HepG2 (cell line): ENCODE data around the gene SLC44A4. TPM values are rescaled to one million over a fixed set of nuclear protein-coding genes. Genes with fewer than 3 reads are reported as not detected.
A peak's percentile ranks its signal among the peaks of the same experiment; 100 is the strongest.

Experiments
- ATAC-seq: fragments of 200-7000 bp; cut with Tn5 transposase; 3 replicates; pipeline ENCODE4 v1.9.1; 2020; ENCODE audit warnings: mild to moderate bottlenecking, moderate library complexity
- BruUV-seq: library from RNA; stranded (reverse); fragments of 400-500 nt; replicated peaks from 2 replicates; lab custom pipeline; 2021; lab: Mats Ljungman, UMichigan
- CTCF ChIA-PET: fragments of 300-600 bp; formaldehyde crosslinking; extraction: SDS; loops from one replicate; lab custom pipeline; 2021; ENCODE audit warnings: low total read pairs, inconsistent platforms, low intra/inter-chr PET ratio; lab: Yijun Ruan, JAX
- POLR2A ChIA-PET: fragments of 350-600 bp; sonication (Branson Sonifier 250); formaldehyde crosslinking; loops from one replicate; lab custom pipeline; 2020; ENCODE audit warnings: antibody characterized with exemption, inconsistent platforms; lab: Yijun Ruan, JAX
- DNase-seq: peaks from one replicate; pipeline ENCODE4 v3.0.0-alpha.2; 2015; ENCODE audit warnings: low spot score
- FAIRE-seq: peaks from 3 replicates; lab custom pipeline; 2011; peaks lifted over from hg19 to GRCh38; lab: Jason Lieb, UNC
- H2AFZ ChIP-seq: one replicate; pipeline ENCODE4 v1.6.1; 2011; ENCODE audit warnings: low read length, inconsistent platforms
- H3K27ac ChIP-seq: fragments of 300-600 bp; 3 replicates; pipeline ENCODE4 v1.8.0; 2011; ENCODE audit warnings: mixed run types, mild to moderate bottlenecking, mixed read lengths, low read length, inconsistent platforms; ENCODE audit not compliant: insufficient read depth; ENCODE audit errors: extremely low read length
- H3K27me3 ChIP-seq, 2 experiments: fragments of 200-600 bp in 1 of 2; 2 replicates in 1 of 2; 3 replicates in 1 of 2; pipeline versions ENCODE4 v1.6.0 to v1.8.0; 2011; ENCODE audit warnings: low read length in 2 of 2, mild to moderate bottlenecking in 2 of 2, moderate library complexity in 2 of 2, inconsistent platforms in 1 of 2; ENCODE audit not compliant: insufficient read depth in 2 of 2, control insufficient read depth in 1 of 2
- H3K36me3 ChIP-seq, 2 experiments: fragments of 200-600 bp in 1 of 2; replicated peaks in 1 of 2; 2 replicates in 1 of 2; 3 replicates in 1 of 2; pipeline versions ENCODE4 v1.5.1 to v1.8.0; 2011; ENCODE audit warnings: low read length in 2 of 2, inconsistent platforms in 1 of 2; ENCODE audit not compliant: insufficient read depth in 2 of 2, control insufficient read depth in 1 of 2
- H3K4me1 ChIP-seq: 2 replicates; pipeline ENCODE4 v1.5.1; 2012; ENCODE audit warnings: low read length, inconsistent platforms; ENCODE audit not compliant: insufficient read depth
- H3K4me2 ChIP-seq: 2 replicates; pipeline ENCODE4 v1.6.0; 2011; ENCODE audit warnings: low read depth, low read length, inconsistent platforms
- H3K4me3 ChIP-seq, 3 experiments: fragments of 200-600 bp in 1 of 3; sonication (generic), shearing (Covaris generic) in 1 of 3; replicated peaks in 1 of 3; 2 replicates each; pipeline ENCODE4 v1.5.1; 2011 to 2016; ENCODE audit warnings: low read length in 3 of 3, inconsistent platforms in 2 of 3, low read depth in 2 of 3, mild to moderate bottlenecking in 2 of 3, control low read depth in 1 of 3, mixed read lengths in 1 of 3; ENCODE audit not compliant: insufficient read depth in 1 of 3
- H3K79me2 ChIP-seq: one replicate; pipeline ENCODE4 v1.6.1; 2011; ENCODE audit warnings: low read length, inconsistent platforms; ENCODE audit not compliant: insufficient read depth
- H3K9ac ChIP-seq: 2 replicates; pipeline ENCODE4 v1.6.0; 2011; ENCODE audit warnings: mild to moderate bottlenecking, low read depth, low read length, inconsistent platforms; ENCODE audit not compliant: insufficient read depth
- H3K9me3 ChIP-seq: 2 replicates; pipeline ENCODE4 v1.5.1; 2012; ENCODE audit warnings: mild to moderate bottlenecking, low read length
- H4K20me1 ChIP-seq: 2 replicates; pipeline ENCODE4 v1.6.0; 2011; ENCODE audit warnings: inconsistent platforms, mild to moderate bottlenecking, low read length, moderate library complexity; ENCODE audit not compliant: insufficient read depth
- ARID4A ChIP-seq: sonication (generic); formaldehyde crosslinking; IDR thresholded peaks from 2 replicates; pipeline ENCODE4 v1.5.0; 2020; ENCODE audit warnings: mild to moderate bottlenecking, missing genetic modification reagents, borderline replicate concordance
- GFI1 ChIP-seq: sonication (generic); formaldehyde crosslinking; IDR thresholded peaks from 2 replicates; pipeline ENCODE4 v1.5.0; 2020; ENCODE audit warnings: missing genetic modification reagents, mild to moderate bottlenecking, borderline replicate concordance
- HNF4A ChIP-seq: sonication (generic); formaldehyde crosslinking; IDR thresholded peaks from 2 replicates; pipeline ENCODE4 v1.4.0; 2020; ENCODE audit warnings: missing genetic modification reagents
- HNRNPK ChIP-seq: fragments of 200-400 bp; formaldehyde crosslinking; IDR thresholded peaks from 2 replicates; pipeline ENCODE4 v1.6.1; 2018; ENCODE audit warnings: low read length, low read depth, moderate library complexity, mild to moderate bottlenecking; ENCODE audit not compliant: poor library complexity, severe bottlenecking
- SKIL ChIP-seq: sonication (generic); formaldehyde crosslinking; IDR thresholded peaks from 2 replicates; pipeline ENCODE4 v1.8.0; 2022; ENCODE audit warnings: missing genetic modification reagents, mild to moderate bottlenecking, moderate library complexity, borderline replicate concordance
- WGBS: methylation state at CpG from one replicate; pipeline ENCODE4 v1.1.6; 2017; ENCODE audit warnings: low lambda C conversion rate; 5-methylcytosine and 5-hydroxymethylcytosine counted together
- in situ Hi-C: cut with HindIII; loops from 2 replicates; pipeline ENCODE4 v1.10.0; 2017; ENCODE audit warnings: low pct_unique_long_range_greater_than_20kb; ENCODE audit not compliant: extremely low pct_ligation_motif_present
- intact Hi-C: fragments of 100-400 bp; cut with micrococcal nuclease; formaldehyde crosslinking; loops from one replicate; pipeline ENCODE4 v1.10.0; 2022; ENCODE audit not compliant: unreplicated experiment
- polyA plus RNA-seq, 8 experiments: library from polyadenylated mRNA; depleted of rRNA in 3 of 8; stranded (reverse) in 7 of 8; unstranded in 1 of 8; fragments of >200 nt; fragmentation: Illumina TruSeq in 4 of 8; extraction: Trizol in 4 of 8; gene quantifications; 2 replicates each; pipeline versions ENCODE4 v1.2.1 to v1.2.3, GENCODE V29; 2011 to 2016; ENCODE audit warnings: low read depth in 4 of 8, missing spikeins in 1 of 8, mixed read lengths in 1 of 8; ENCODE audit not compliant: insufficient read depth in 1 of 8
- total RNA-seq, 5 experiments: library from RNA; depleted of rRNA; stranded (reverse); fragments of >200 nt; fragmentation: Illumina TruSeq; extraction: Trizol; gene quantifications; 2 replicates each; pipeline ENCODE4 v1.2.3, GENCODE V29; 2016; ENCODE audit warnings: low read depth in 1 of 5

Gene SLC44A4
- total and polyA plus RNA-seq, 2 of the 13 experiments (the other 11 are each of a cell fraction or from before 2014, with no cell fraction given): 3.5 to 5.9 TPM

- CTCF ChIA-PET: no interaction called here
- TF ChIP-seq SKIL (CRISPR knock-in tag) (no peak), GFI1 (0 out of 2 replicates have a peak, but pooled peaks have one; percentile 37), HNF4A (CRISPR knock-in tag) (peak; percentile 52), HNRNPK (peak; percentile 29), ARID4A (peak; percentile 16; the same call in 1 of the 2 replicates)
- Histone ChIP-seq H3K4me1 (peaks cover 35% of the 10 kb centered on the region), H3K9ac (peak overlapping the region; percentile 8), H4K20me1 (no peaks in the 10 kb centered on the region), H3K4me2 (peak overlapping the region; percentile 48), H3K79me2 (no peaks in the 10 kb centered on the region), H3K27ac (peak overlapping the region; percentile 43), H3K27me3 (no peaks in the 10 kb centered on the region), H3K9me3 (no peaks in the 10 kb centered on the region), H2AFZ (peak overlapping the region; percentile 43), H3K36me3 (no peaks in the 10 kb centered on the region), H3K4me3 (no peak overlapping the region)
- in situ Hi-C loops (no loop called here), intact Hi-C loops (no loop called here)
- BruUV-seq: no TSS peak
- ATAC-seq (peak; percentile 9), DNase-seq (no peak), FAIRE-seq (no peak)
- POLR2A ChIA-PET: interaction anchor here (3.1 to 5.9 kb wide), 2 partner anchors 13 to 15 kb away, joined by 52 to 93 read pairs; partner anchors contain the start of gene NEU1
- 9% methylated on average over 2 of the region's 2 CpGs for WGBS
Measured at GRCh38 chr6:31851485-31851832, 27.3 kb downstream of the SLC44A4 start.
